H1 (cell line): ENCODE data around the gene IQCE. TPM values are rescaled to one million over a fixed set of nuclear protein-coding genes. Genes with fewer than 3 reads are reported as not detected.

Experiments used
- ASH2L ChIP-seq: fragments of 200-600, 300-600 bp; sonication (generic); IDR thresholded peaks from one replicate; pipeline ENCODE4 v1.7.1; 2017; ENCODE audit warnings: low read length
- BCL11A ChIP-seq, 2 experiments: IDR thresholded peaks; one replicate each; pipeline ENCODE4 v1.6.1; 2011; ENCODE audit warnings: low read depth in 2 of 2, low read length in 2 of 2, mild to moderate bottlenecking in 2 of 2
- CHD1 ChIP-seq: IDR thresholded peaks from 2 replicates; pipeline ENCODE4 v1.6.1; 2012; ENCODE audit warnings: low read depth, low read length, improper control_type of control experiment
- KDM1A ChIP-seq: fragments of 200-600, 300-600 bp; sonication (generic); IDR thresholded peaks from 2 replicates; pipeline ENCODE4 v1.7.1; 2016; ENCODE audit warnings: mild to moderate bottlenecking, low read length, borderline replicate concordance
- SP2 ChIP-seq: IDR thresholded peaks from 2 replicates; pipeline ENCODE4 v1.6.1; 2012; ENCODE audit warnings: mild to moderate bottlenecking, low read length, inconsistent platforms
- SRF ChIP-seq: IDR thresholded peaks from 2 replicates; pipeline ENCODE4 v1.6.1; 2011; ENCODE audit warnings: mild to moderate bottlenecking, low read depth, low read length, moderate library complexity
- TCF12 ChIP-seq: IDR thresholded peaks from 2 replicates; pipeline ENCODE4 v1.6.1; 2011; ENCODE audit warnings: low read depth, mild to moderate bottlenecking, low read length
- polyA plus RNA-seq, 7 experiments: library from polyadenylated mRNA; depleted of rRNA in 3 of 7; stranded (reverse) in 5 of 7; unstranded in 2 of 7; fragments of >200 nt in 5 of 7; fragments of 200-250 nt in 2 of 7; gene quantifications; 1 replicate in 5 of 7; 2 replicates in 1 of 7; 4 replicates in 1 of 7; pipeline versions ENCODE4 v1.2.1 to v1.2.3, GENCODE V29; 2011 to 2013; ENCODE audit warnings: missing spikeins in 2 of 7, mixed read lengths in 2 of 7
- total RNA-seq: library from RNA; stranded (reverse); fragmentation: NEBNext Ultra II Directional; extraction: Animal tissue kit (Norgen Biotek cat#: 25700); gene quantifications from 2 replicates; pipeline ENCODE4 v1.2.1, GENCODE V29; 2021

Gene IQCE
- total and polyA plus RNA-seq, 2 of the 8 experiments (the other 6 are each of a cell fraction or from before 2014, with no cell fraction given) = 2.2 to 4.9 TPM

- TF ChIP-seq CHD1 = no peak
- no peak for TF ChIP-seq SRF
- no peak for TF ChIP-seq TCF12
- TF ChIP-seq SP2 = no peak
- TF ChIP-seq BCL11A (IDR thresholded peaks at IDR 0.05; ENCODE audit: low read depth in 2 of 2, low read length in 2 of 2) = no peak
- TF ChIP-seq KDM1A = no peak
- TF ChIP-seq ASH2L = no peak
These were observed 19.3 kb downstream of the IQCE start (continued) for GRCh38 chr7:2577914-2578680.
